GM21786 (cell line): Measurements from ENCODE around the gene CLDN14.

ENCODE experiments used
- ATAC-seq: cut with Tn5 transposase; IDR thresholded peaks from one replicate; pipeline ENCODE4 v1.9.1; 2021; ENCODE audit not compliant: unreplicated experiment

CLDN14 gene

DNA sequence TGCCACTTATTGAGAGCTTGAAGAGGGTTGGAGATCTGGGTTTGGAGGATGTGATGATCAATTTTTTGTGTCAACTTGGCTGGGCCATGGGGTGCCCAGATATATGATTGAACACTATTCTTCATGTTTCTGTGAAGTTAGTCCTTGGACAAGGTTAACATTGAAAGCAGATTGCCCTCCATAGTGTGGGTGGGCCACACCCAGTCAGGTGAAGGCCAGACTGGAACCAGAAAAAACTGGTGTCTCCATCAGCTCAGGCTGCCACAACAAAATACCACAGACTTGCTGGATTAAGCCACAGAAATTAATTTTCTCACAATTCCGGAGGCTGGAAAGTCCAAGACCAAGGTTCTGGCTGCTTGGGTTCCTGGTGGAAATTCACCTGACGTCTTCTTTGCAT lies 7.5 kb downstream of the CLDN14 start:
- ATAC-seq = no peak

- peak; percentile 83 for ATAC-seq
Measured at GRCh38 chr21:36471254-36471723, 8.6 kb downstream of the CLDN14 start.

DNA sequence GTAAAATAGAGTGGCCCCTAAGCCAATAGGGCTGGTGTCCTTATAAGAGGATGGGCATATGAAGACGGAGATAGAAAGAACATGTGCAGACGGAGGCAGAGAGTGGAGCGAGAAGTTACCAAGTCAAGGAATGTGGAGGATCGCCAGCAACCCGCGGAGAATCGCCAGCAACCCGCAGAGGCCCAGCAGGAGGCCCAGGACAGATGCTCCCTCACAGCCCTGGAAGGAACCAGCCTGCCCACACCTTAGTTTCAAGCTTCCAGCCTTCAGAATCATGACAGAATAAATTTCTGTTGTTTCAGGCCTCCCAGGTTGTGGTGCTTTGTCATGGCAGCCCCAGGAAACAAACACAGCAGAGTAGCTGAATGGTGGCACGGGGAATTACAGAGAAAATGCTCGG lies 9.6 kb downstream of the CLDN14 start:
- ATAC-seq = no peak

DNA sequence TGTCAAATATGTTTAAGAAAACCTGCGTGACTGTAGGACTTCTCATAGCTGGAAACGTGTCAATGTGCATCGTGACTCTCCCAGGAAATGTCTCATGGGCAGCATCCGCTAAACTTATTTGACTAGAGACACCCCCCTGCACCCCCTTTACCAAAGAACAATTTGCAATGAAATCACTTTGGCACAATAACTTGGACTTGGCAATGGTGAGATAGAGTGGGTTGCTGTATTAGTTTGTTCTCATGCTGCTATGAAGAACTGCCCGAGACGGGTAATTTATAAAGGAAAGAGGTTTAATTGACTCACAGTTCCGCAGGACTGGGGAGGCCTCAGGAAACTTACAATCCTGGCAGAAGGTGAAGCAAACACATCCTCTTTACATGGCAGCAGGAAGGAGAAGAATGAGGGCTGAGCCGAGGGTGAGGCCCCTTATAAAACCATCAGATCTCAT lies 13.8 kb downstream of the CLDN14 start:
- no peak for ATAC-seq

GRCh38 chr21:36465478-36465877 lies 14.4 kb downstream of the CLDN14 start:
- ATAC-seq = no peak

DNA sequence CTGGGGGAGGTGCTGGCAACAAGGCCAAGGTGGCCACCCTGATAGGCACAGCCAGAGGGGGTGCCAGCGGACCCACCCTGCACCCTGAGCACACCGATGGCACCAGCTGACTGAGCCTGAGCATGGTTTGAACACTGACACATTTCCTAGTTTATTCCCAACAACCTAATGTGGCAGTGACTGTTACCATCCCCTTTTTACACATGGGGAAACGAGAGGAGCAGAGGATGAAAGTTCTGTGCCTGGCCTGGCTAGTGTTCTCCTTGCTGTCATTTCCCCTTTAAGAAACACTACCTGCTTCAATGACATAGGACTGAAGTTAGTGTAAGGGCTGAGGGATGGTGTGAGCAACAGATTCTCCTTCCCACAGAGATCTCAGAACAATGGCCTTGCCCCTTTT lies 15.3 kb downstream of the CLDN14 start:
- no peak for ATAC-seq

GRCh38 chr21:36463991-36464390 lies 15.9 kb downstream of the CLDN14 start:
- ATAC-seq = no peak

- ATAC-seq = no peak
Measured at GRCh38 chr21:36463204-36463603, 16.7 kb downstream of the CLDN14 start.

- no peak for ATAC-seq
Measured at GRCh38 chr21:36461918-36462486, 17.9 kb downstream of the CLDN14 start.

- ATAC-seq = no peak
Measured at GRCh38 chr21:36461277-36461917, 18.5 kb downstream of the CLDN14 start.

GRCh38 chr21:36460866-36461265 lies 19.1 kb downstream of the CLDN14 start:
- ATAC-seq = no peak

DNA sequence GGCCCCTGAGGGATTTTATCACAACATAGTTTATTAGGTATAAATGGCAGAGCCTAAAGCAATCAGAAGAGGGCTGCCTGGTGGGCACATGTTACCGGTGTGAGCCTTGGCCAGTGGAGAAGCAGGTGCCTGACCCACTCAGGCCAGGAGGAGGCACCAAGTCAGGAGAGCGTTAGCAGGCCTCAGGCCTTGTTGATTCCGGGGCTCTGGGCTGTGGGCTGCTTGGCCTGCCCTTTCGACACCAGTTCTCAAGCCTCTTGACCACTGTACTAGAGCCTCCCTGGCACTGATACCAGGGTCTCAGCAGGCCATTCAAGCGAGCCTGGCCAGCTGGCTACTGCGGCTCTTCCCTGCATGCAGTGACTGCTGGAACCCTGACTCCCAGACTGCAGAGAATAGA lies 20.8 kb downstream of the CLDN14 start:
- ATAC-seq = no peak

- ATAC-seq = no peak
Measured at GRCh38 chr21:36456729-36457414, 23.1 kb downstream of the CLDN14 start.

DNA sequence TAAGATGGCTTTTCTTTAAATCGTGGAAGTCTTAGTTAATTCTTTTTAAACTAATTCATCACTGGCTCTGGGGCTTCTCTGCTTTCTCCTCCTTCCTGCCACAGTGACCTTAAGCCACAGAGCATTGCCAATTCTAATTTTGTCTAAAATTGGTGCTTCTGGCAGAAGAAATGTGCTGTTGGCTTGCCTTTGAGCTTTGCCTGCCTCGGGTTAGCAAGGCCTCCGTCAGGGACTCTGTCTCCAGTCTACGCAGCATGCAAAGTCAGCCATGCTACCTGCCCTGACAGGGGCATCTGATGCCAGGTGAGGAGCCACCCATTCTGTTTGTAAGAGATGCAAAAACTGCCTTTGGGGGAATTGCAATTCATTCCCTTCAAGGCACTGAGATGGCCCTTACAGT lies 25.2 kb downstream of the CLDN14 start:
- ATAC-seq = no peak

- no peak for ATAC-seq
Measured at GRCh38 chr21:36454093-36454531, 25.8 kb downstream of the CLDN14 start.

DNA sequence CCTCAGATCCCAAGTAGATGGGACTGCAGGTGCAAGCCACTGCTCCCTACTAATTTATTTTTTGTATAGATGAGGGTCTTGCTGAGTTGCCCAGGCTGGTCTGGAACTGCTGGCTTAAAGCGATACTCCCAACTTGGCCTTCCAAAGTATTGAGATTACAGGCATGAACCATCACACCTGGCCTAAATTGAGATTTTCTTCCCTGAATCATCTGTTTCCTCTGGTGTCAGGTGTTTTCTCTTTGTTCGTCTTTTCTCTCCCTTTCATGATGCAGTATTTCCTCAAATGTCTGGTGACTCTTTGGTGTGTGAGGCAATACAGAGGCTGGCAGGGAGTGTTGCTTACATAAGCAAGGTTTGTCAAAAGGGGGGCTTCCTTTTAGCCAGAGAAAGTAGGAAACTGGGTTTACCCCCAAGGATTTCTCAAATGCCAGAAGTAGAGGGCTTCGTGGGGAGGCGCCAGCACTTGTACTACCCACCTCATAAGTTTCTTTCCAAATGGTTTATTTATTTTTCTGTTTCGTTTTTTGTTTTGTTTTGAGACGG lies 27.6 kb downstream of the CLDN14 start:
- ATAC-seq = no peak

GRCh38 chr21:36451506-36451905 lies 28.4 kb downstream of the CLDN14 start:
- ATAC-seq = no peak

GRCh38 chr21:36450511-36450910 lies 29.4 kb downstream of the CLDN14 start:
- no peak for ATAC-seq

DNA sequence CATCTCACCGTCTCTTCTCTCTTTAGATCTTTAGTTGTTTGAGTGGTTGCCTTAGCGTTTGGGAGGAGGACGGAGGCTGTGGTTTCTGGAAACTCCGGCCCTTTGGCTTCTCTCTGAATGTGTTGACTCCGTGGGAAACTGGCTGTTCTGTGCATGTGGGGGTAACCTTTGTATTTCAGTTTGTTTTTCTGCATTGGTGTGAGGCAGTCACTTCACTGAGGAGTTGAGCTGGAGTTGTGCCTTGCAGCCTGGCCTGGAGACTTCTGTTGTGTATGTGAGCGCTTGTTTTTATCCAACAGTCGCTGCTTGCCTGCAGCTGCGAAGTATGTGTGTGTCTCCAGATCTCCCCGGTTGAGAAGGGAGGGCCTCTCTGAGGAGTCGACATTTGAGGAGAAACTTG lies 33.6 kb downstream of the CLDN14 start:
- no peak for ATAC-seq

- ATAC-seq = no peak
Measured at GRCh38 chr21:36441715-36442114, 38.2 kb downstream of the CLDN14 start.

GRCh38 chr21:36437745-36438128 lies 42.2 kb downstream of the CLDN14 start:
- no peak for ATAC-seq
